SU-DHL-6 (cell line): Measurements from ENCODE around the gene KCNH6.

Experiments
- H2AFZ ChIP-seq: fragments of 200-600 bp; sonication (generic); 2 replicates; pipeline ENCODE4 v1.6.1; 2014; ENCODE audit warnings: low read depth, mild to moderate bottlenecking, moderate library complexity, mixed read lengths, antibody characterized with exemption, low read length; ENCODE audit not compliant: severe bottlenecking
- H3F3A ChIP-seq: fragments of 200-600 bp; shearing (Covaris generic); 2 replicates; pipeline ENCODE4 v1.6.0; 2016; ENCODE audit warnings: antibody characterized with exemption, mild to moderate bottlenecking; ENCODE audit not compliant: insufficient read depth
- H3K27ac ChIP-seq: fragments of 200-600 bp; sonication (generic); 2 replicates; pipeline ENCODE4 v1.5.1; 2016; ENCODE audit warnings: low read depth, mild to moderate bottlenecking, low read length, moderate library complexity, mixed read lengths
- H3K27me3 ChIP-seq: fragments of 200-600 bp; sonication (generic), shearing (Covaris generic); 2 replicates; pipeline ENCODE4 v1.6.0; 2014; ENCODE audit warnings: mild to moderate bottlenecking, low read length
- H3K36me3 ChIP-seq: fragments of 200-600 bp; sonication (generic); 2 replicates; pipeline ENCODE4 v1.6.1; 2014; ENCODE audit warnings: mild to moderate bottlenecking, low read length, mixed read lengths
- H3K4me2 ChIP-seq: fragments of 300-600, 200-600 bp; shearing (Covaris generic), sonication (generic); 2 replicates; pipeline ENCODE4 v1.6.0; 2014; ENCODE audit warnings: low read length, low read depth, mild to moderate bottlenecking; ENCODE audit not compliant: poor library complexity, severe bottlenecking
- H3K4me3 ChIP-seq: fragments of 200-600 bp; sonication (generic); 2 replicates; pipeline ENCODE4 v1.5.1; 2014; ENCODE audit warnings: antibody characterized with exemption, low read length, mild to moderate bottlenecking, mixed read lengths; ENCODE audit not compliant: insufficient read depth, poor library complexity, severe bottlenecking
- H3K79me2 ChIP-seq: fragments of 200-600 bp; sonication (generic); 2 replicates; pipeline ENCODE4 v1.6.1; 2014; ENCODE audit warnings: mild to moderate bottlenecking, low read length, moderate library complexity; ENCODE audit not compliant: insufficient read depth
- H3K9ac ChIP-seq: fragments of 200-600 bp; sonication (generic); 2 replicates; pipeline ENCODE4 v1.7.0; 2014; ENCODE audit warnings: mild to moderate bottlenecking, low read length
- H3K9me2 ChIP-seq: fragments of 200-600 bp; sonication (generic); replicated peaks from 2 replicates; pipeline ENCODE4 v1.6.1; 2014; ENCODE audit warnings: low read length; ENCODE audit not compliant: insufficient read depth
- H3K9me3 ChIP-seq: fragments of 200-600 bp; sonication (generic); 2 replicates; pipeline ENCODE4 v1.6.1; 2014; ENCODE audit warnings: low read length, mixed read lengths; ENCODE audit not compliant: insufficient read depth
- H4K20me1 ChIP-seq: fragments of 200-600 bp; sonication (generic); 2 replicates; pipeline ENCODE4 v1.6.1; 2014; ENCODE audit warnings: low read depth, mild to moderate bottlenecking, antibody characterized with exemption, low read length, moderate library complexity, mixed read lengths
- CTCF ChIP-seq: fragments of 200-600 bp; sonication (generic); IDR thresholded peaks from one replicate; pipeline ENCODE4 v1.5.1; 2017; ENCODE audit warnings: antibody characterized with exemption, mild to moderate bottlenecking, low read length, moderate library complexity; ENCODE audit not compliant: insufficient read depth, poor library complexity, severe bottlenecking
- EZH2phosphoT487 ChIP-seq: fragments of 200-600 bp; sonication (generic), shearing (Covaris generic); conservative IDR thresholded peaks from 2 replicates; pipeline ENCODE4 v1.6.1; 2018; ENCODE audit warnings: mild to moderate bottlenecking, antibody characterized with exemption, low read length, moderate library complexity, mixed read lengths

The KCNH6 gene

DNA sequence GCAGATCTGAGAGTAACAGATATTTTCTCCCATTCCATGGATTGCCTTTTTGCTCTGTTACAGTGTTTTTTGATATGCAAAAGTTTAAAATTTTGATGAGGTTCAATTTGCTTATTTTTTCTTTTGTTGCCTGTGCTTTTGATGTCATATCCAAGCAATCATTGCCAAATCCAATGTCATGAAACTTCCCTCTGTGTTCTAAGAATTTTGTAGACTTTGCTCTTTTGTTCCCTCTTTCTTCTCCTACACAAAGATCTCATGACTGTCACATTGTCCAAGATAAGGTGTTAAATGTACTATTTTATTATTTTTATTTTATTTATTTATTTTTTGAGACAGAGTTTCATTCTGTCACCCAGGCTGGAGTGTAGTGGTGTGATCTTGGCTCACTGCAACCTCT is 18.9 kb upstream of the KCNH6 start:
- Histone ChIP-seq H3K4me2 (no peak overlapping the region), H3K79me2 (no peaks in the 10 kb centered on the region), H3K27ac (no peak overlapping the region), H3K9ac (no peak overlapping the region), H4K20me1 (no peaks in the 10 kb centered on the region), H3K9me2 (no peaks in the 10 kb centered on the region), H2AFZ (no peak overlapping the region), H3K27me3 (no peaks in the 10 kb centered on the region), H3K4me3 (no peak overlapping the region), H3K36me3 (no peaks in the 10 kb centered on the region), H3K9me3 (no peaks in the 10 kb centered on the region), H3F3A (no peaks in the 10 kb centered on the region)
- no peak for TF ChIP-seq EZH2phosphoT487
- no peak for TF ChIP-seq CTCF

DNA sequence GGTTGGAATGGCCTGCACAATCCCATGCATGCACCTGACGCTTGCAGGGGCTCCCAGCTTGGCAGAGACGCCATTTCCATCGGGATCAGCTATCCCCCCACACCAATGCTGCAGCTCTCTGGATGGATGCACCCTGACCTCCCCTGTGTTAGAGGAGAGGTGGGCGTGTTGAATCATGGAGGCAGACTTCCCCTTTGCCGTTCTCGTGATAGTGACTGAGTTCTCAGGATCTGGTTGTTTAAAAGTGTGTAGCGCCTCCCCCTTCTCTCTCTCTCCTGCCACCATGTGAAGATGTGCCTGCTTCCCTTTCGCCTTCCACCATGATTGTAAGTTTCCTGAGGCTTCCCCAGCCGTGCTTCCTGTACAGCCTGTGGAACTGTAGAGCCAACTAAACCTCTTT is 17.8 kb upstream of the KCNH6 start:
- TF ChIP-seq EZH2phosphoT487 = no peak
- TF ChIP-seq CTCF = no peak
- H3K4me3 ChIP-seq = no peak overlapping the region
- H3K4me2 ChIP-seq = no peak overlapping the region
- no peaks in the 10 kb centered on the region for H3K9me3 ChIP-seq
- no peaks in the 10 kb centered on the region for H3K27me3 ChIP-seq
- H3K9me2 ChIP-seq = no peaks in the 10 kb centered on the region
- no peaks in the 10 kb centered on the region for H3K36me3 ChIP-seq
- no peaks in the 10 kb centered on the region for H4K20me1 ChIP-seq
- H3K79me2 ChIP-seq = no peaks in the 10 kb centered on the region
- no peak overlapping the region for H3K9ac ChIP-seq
- H3F3A ChIP-seq = no peaks in the 10 kb centered on the region
- H3K27ac ChIP-seq = no peak overlapping the region
- H2AFZ ChIP-seq = no peak overlapping the region

GRCh38 chr17:63506627-63507026 is 16.5 kb upstream of the KCNH6 start:
- Histone ChIP-seq H2AFZ (no peak overlapping the region), H3K9me2 (no peaks in the 10 kb centered on the region), H3K79me2 (no peaks in the 10 kb centered on the region), H3K27me3 (no peaks in the 10 kb centered on the region), H3K4me3 (no peak overlapping the region), H3K9me3 (no peaks in the 10 kb centered on the region), H3F3A (no peaks in the 10 kb centered on the region), H4K20me1 (no peaks in the 10 kb centered on the region), H3K36me3 (no peaks in the 10 kb centered on the region), H3K4me2 (no peak overlapping the region), H3K9ac (no peak overlapping the region), H3K27ac (no peak overlapping the region)
- no peak for TF ChIP-seq EZH2phosphoT487
- no peak for TF ChIP-seq CTCF

DNA sequence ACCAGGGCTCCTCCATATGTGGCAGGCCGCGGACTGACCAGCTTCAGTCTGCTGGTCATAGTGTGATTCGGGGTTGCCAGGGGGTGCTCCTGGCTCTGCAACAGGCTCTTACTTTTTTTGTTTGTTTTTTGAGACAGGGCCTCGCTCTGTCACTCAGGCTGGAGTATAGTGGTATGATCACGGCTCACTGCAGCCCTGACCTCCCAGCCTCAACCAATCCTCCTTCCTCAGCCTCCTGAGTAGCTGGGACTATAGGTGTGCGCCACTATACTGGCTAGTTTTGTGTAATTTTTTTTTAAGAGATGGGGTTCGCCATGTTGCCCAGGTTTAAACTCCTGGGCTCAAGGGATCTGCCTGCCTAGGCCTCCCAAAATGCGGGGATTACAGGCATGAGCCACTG is 11.8 kb upstream of the KCNH6 start:
- Histone ChIP-seq H2AFZ (no peak overlapping the region), H3K79me2 (no peaks in the 10 kb centered on the region), H3K4me2 (no peak overlapping the region), H3K27ac (no peak overlapping the region), H3K9me2 (no peaks in the 10 kb centered on the region), H3K27me3 (no peaks in the 10 kb centered on the region), H3K9me3 (no peaks in the 10 kb centered on the region), H3K4me3 (no peak overlapping the region), H3F3A (no peaks in the 10 kb centered on the region), H3K36me3 (no peaks in the 10 kb centered on the region), H4K20me1 (no peaks in the 10 kb centered on the region), H3K9ac (no peak overlapping the region)
- TF ChIP-seq EZH2phosphoT487 = no peak
- TF ChIP-seq CTCF = no peak
